ENCODE data around the gene PIK3C2A. TPM values are rescaled to one million over a fixed set of nuclear protein-coding genes. Genes with fewer than 3 reads are reported as not detected.
A peak's percentile ranks its signal among the peaks of the same experiment; 100 is the strongest.

PIK3C2A gene
- total and polyA plus RNA-seq, 4 donors = 8.2 to 89.9 (median 13.7) TPM

DNA sequence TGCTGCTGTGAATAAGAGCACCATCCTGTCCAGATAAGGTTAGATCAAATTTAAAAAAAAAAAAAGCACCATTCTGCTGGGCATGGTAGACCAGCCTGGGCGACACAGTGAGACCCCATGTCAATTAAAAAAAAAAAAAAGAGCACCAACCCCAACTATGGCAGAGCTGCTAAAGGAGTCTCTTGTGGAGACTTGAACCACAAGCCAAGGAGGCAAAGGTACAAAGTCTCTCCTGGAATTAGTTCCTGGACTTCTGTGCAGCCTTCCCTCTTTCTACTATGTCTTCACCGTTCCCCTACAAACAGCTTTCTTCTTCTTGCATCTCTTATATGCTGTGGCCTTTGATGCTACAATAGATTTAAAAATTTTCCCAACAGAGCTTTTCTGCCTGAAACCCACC, 1.3 kb downstream of the PIK3C2A start:
- Histone ChIP-seq H3K9me3 (ENCODE audit: control insufficient read depth in 4 of 4, low read length in 3 of 4) (no peaks in the 10 kb centered on the region), H3K9ac (ENCODE audit: low read depth in 1 of 2, low read length in 2 of 2) (peak overlapping the region; percentile 79 to 97), H3K4me1 (ENCODE audit: control insufficient read depth in 4 of 4, insufficient read depth in 4 of 4, low read length in 3 of 4) (peaks cover 4 to 18% (median 11%) of the 10 kb centered on the region in 4 donors), H3K36me3 (ENCODE audit: control insufficient read depth in 4 of 4, insufficient read depth in 3 of 4, low read depth in 1 of 4, low read length in 3 of 4) (no peaks in the 10 kb centered on the region), H3K27me3 (ENCODE audit: control insufficient read depth in 4 of 4, insufficient read depth in 4 of 4, low read length in 3 of 4) (no peaks in the 10 kb centered on the region), H3K4me3 (ENCODE audit: low read depth in 1 of 3, low read length in 3 of 3) (peak overlapping the region in 2 of 3 donors; percentile 90 to 94), H3K27ac (ENCODE audit: low read depth in 1 of 2, low read length in 2 of 2) (peak overlapping the region in 1 of 2 donors; percentile 96)
- DNase-seq (ENCODE audit: low spot score) = no peak
- 64% methylated on average over 2 of the region's 2 CpGs for WGBS
- TF ChIP-seq GABPA (IDR thresholded peaks at IDR 0.05 in 1 of 2, conservative IDR thresholded peaks at IDR 0.05 in 1 of 2) (no peak), JUND (IDR thresholded peaks at IDR 0.05) (no peak)

DNA sequence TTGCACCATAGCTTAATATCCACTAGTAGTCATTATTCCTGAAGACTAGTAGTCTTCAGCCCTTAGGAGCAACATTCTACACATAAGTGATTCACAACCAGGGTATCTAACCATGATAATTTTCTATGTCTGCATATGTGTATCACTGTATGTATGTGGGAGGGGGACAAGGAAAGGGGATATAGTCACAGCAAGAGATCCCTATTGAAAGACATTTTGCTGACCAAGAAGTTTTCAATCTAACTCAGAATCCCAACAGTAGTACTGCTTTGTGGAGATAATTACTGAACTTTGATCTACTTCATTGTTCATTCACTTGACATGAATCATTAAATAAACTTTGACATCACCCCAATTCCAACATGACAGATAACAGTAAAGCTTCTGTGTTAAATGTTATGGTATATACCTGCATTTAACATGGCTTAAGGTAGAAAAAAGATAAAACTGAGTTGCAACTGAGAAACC, 10.3 kb downstream of the PIK3C2A start:
- no peak overlapping the region for H3K27ac ChIP-seq (ENCODE audit: low read depth in 1 of 2, low read length in 2 of 2)
- H3K27me3 ChIP-seq (ENCODE audit: control insufficient read depth in 4 of 4, insufficient read depth in 4 of 4, low read length in 3 of 4) = no peaks in the 10 kb centered on the region
- peaks cover 0 to 4% (median 0%) of the 10 kb centered on the region in 4 donors for H3K4me1 ChIP-seq (ENCODE audit: control insufficient read depth in 4 of 4, insufficient read depth in 4 of 4, low read length in 3 of 4)
- H3K4me3 ChIP-seq (ENCODE audit: low read depth in 1 of 3, low read length in 3 of 3) = no peak overlapping the region
- H3K9me3 ChIP-seq (ENCODE audit: control insufficient read depth in 4 of 4, low read length in 3 of 4) = no peaks in the 10 kb centered on the region
- TF ChIP-seq JUND (IDR thresholded peaks at IDR 0.05) (peak; percentile 15 to 86), FOXA2 (IDR thresholded peaks at IDR 0.05) (peak; percentile 21), HNF4A (conservative IDR thresholded peaks at IDR 0.05) (peak; percentile 56 to 77), HNF4G (IDR thresholded peaks at IDR 0.05) (no peak), RAD21 (IDR thresholded peaks at IDR 0.05) (peak in 1 of 2 donors; percentile 8), GABPA (IDR thresholded peaks at IDR 0.05 in 1 of 2, conservative IDR thresholded peaks at IDR 0.05 in 1 of 2) (no peak), RXRA (IDR thresholded peaks at IDR 0.05) (peak; percentile 20 to 43), YY1 (IDR thresholded peaks at IDR 0.05) (peak; percentile 25), NR2F2 (IDR thresholded peaks at IDR 0.05) (no peak), FOXA1 (IDR thresholded peaks at IDR 0.05) (no peak), EGR1 (IDR thresholded peaks at IDR 0.05; ENCODE audit: low read depth in 2 of 2) (no peak), SP1 (IDR thresholded peaks at IDR 0.05) (peak; percentile 28), TAF1 (conservative IDR thresholded peaks at IDR 0.05) (no peak)
- TF ChIP-seq, protein P1, sequence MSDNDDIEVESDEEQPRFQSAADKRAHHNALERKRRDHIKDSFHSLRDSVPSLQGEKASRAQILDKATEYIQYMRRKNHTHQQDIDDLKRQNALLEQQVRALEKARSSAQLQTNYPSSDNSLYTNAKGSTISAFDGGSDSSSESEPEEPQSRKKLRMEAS (IDR thresholded peaks at IDR 0.05) = no peak
- TF ChIP-seq, protein P2, sequence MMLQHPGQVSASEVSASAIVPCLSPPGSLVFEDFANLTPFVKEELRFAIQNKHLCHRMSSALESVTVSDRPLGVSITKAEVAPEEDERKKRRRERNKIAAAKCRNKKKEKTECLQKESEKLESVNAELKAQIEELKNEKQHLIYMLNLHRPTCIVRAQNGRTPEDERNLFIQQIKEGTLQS (IDR thresholded peaks at IDR 0.05) = no peak
- TF ChIP-seq, protein P3, sequence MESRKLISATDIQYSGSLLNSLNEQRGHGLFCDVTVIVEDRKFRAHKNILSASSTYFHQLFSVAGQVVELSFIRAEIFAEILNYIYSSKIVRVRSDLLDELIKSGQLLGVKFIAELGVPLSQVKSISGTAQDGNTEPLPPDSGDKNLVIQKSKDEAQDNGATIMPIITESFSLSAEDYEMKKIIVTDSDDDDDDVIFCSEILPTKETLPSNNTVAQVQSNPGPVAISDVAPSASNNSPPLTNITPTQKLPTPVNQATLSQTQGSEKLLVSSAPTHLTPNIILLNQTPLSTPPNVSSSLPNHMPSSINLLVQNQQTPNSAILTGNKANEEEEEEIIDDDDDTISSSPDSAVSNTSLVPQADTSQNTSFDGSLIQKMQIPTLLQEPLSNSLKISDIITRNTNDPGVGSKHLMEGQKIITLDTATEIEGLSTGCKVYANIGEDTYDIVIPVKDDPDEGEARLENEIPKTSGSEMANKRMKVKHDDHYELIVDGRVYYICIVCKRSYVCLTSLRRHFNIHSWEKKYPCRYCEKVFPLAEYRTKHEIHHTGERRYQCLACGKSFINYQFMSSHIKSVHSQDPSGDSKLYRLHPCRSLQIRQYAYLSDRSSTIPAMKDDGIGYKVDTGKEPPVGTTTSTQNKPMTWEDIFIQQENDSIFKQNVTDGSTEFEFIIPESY (IDR thresholded peaks at IDR 0.05) = no peak
- TF ChIP-seq, protein P4, sequence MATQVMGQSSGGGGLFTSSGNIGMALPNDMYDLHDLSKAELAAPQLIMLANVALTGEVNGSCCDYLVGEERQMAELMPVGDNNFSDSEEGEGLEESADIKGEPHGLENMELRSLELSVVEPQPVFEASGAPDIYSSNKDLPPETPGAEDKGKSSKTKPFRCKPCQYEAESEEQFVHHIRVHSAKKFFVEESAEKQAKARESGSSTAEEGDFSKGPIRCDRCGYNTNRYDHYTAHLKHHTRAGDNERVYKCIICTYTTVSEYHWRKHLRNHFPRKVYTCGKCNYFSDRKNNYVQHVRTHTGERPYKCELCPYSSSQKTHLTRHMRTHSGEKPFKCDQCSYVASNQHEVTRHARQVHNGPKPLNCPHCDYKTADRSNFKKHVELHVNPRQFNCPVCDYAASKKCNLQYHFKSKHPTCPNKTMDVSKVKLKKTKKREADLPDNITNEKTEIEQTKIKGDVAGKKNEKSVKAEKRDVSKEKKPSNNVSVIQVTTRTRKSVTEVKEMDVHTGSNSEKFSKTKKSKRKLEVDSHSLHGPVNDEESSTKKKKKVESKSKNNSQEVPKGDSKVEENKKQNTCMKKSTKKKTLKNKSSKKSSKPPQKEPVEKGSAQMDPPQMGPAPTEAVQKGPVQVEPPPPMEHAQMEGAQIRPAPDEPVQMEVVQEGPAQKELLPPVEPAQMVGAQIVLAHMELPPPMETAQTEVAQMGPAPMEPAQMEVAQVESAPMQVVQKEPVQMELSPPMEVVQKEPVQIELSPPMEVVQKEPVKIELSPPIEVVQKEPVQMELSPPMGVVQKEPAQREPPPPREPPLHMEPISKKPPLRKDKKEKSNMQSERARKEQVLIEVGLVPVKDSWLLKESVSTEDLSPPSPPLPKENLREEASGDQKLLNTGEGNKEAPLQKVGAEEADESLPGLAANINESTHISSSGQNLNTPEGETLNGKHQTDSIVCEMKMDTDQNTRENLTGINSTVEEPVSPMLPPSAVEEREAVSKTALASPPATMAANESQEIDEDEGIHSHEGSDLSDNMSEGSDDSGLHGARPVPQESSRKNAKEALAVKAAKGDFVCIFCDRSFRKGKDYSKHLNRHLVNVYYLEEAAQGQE (IDR thresholded peaks at IDR 0.05) = no peak
- TF ChIP-seq, protein P5, sequence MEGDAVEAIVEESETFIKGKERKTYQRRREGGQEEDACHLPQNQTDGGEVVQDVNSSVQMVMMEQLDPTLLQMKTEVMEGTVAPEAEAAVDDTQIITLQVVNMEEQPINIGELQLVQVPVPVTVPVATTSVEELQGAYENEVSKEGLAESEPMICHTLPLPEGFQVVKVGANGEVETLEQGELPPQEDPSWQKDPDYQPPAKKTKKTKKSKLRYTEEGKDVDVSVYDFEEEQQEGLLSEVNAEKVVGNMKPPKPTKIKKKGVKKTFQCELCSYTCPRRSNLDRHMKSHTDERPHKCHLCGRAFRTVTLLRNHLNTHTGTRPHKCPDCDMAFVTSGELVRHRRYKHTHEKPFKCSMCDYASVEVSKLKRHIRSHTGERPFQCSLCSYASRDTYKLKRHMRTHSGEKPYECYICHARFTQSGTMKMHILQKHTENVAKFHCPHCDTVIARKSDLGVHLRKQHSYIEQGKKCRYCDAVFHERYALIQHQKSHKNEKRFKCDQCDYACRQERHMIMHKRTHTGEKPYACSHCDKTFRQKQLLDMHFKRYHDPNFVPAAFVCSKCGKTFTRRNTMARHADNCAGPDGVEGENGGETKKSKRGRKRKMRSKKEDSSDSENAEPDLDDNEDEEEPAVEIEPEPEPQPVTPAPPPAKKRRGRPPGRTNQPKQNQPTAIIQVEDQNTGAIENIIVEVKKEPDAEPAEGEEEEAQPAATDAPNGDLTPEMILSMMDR (IDR thresholded peaks at IDR 0.05; ENCODE audit: low read depth, low read length, missing input control) = no peak
- DNase-seq (ENCODE audit: low spot score) = no peak
- peaks cover 0 to 8% (median 4%) of the 10 kb centered on the region in 4 donors for H3K36me3 ChIP-seq (ENCODE audit: control insufficient read depth in 4 of 4, insufficient read depth in 3 of 4, low read depth in 1 of 4, low read length in 3 of 4)
- H3K9ac ChIP-seq (ENCODE audit: low read depth in 1 of 2, low read length in 2 of 2) = no peak overlapping the region

Measured in liver (tissue), 9 donors.